PC-3 (cell line): ENCODE measurements around the gene R3HDM2. TPM values are rescaled to one million over a fixed set of nuclear protein-coding genes. Genes with fewer than 3 reads are reported as not detected.

Experiments used
- ATAC-seq: fragments of 200-7000 bp; cut with Tn5 transposase; 2 replicates; pipeline ENCODE4 v1.9.1; 2020; ENCODE audit warnings: mild to moderate bottlenecking, moderate library complexity
- BruUV-seq: library from RNA; stranded (reverse); fragments of 400-500 nt; replicated peaks from 2 replicates; lab custom pipeline; 2021; lab: Mats Ljungman, UMichigan
- CTCF ChIA-PET: fragments of 300-600 bp; sonication (Branson Sonifier 250); formaldehyde crosslinking; loops from one replicate; lab custom pipeline; 2022; ENCODE audit warnings: antibody characterized with exemption; lab: Charles Lee
- POLR2A ChIA-PET: fragments of 300-600 bp; sonication (Branson Sonifier 250); formaldehyde crosslinking; loops from one replicate; lab custom pipeline; 2022; ENCODE audit warnings: antibody characterized with exemption; ENCODE audit not compliant: unreplicated experiment; lab: Charles Lee
- DNase-seq: peaks from one replicate; pipeline ENCODE4 v3.0.0-alpha.2; 2015
- H2AFZ ChIP-seq: fragments of 300-600 bp; sonication (generic); 2 replicates; pipeline ENCODE4 v1.6.0; 2016; ENCODE audit warnings: antibody characterized with exemption, low read length
- H3F3A ChIP-seq: fragments of 300-600 bp; sonication (generic); one replicate; pipeline ENCODE4 v1.6.0; 2017; ENCODE audit warnings: antibody characterized with exemption, low read length, control low read depth, mild to moderate bottlenecking; ENCODE audit not compliant: unreplicated experiment
- H3K27ac ChIP-seq: fragments of 300-600 bp; sonication (generic); 2 replicates; pipeline ENCODE4 v1.5.1; 2016; ENCODE audit warnings: mild to moderate bottlenecking, low read length
- H3K27me3 ChIP-seq: fragments of 300-600 bp; sonication (generic); 2 replicates; pipeline ENCODE4 v1.6.1; 2016; ENCODE audit warnings: low read length, mixed read lengths
- H3K36me3 ChIP-seq: fragments of 300-600 bp; sonication (generic); 2 replicates; pipeline ENCODE4 v1.6.1; 2016; ENCODE audit warnings: low read depth, mixed run types, low read length, mixed read lengths
- H3K4me1 ChIP-seq: fragments of 300-600 bp; sonication (generic); 2 replicates; pipeline ENCODE4 v1.5.1; 2016; ENCODE audit warnings: low read length; ENCODE audit not compliant: insufficient read depth
- H3K4me2 ChIP-seq: fragments of 300-600 bp; sonication (generic); 2 replicates; pipeline ENCODE4 v1.6.0; 2016; ENCODE audit warnings: low read length
- H3K4me3 ChIP-seq: fragments of 300-600 bp; sonication (generic); 2 replicates; pipeline ENCODE4 v1.5.1; 2016; ENCODE audit warnings: mild to moderate bottlenecking, low read length, mixed read lengths
- H3K79me2 ChIP-seq: fragments of 300-600 bp; sonication (generic); 2 replicates; pipeline ENCODE4 v1.6.1; 2017; ENCODE audit warnings: low read length, mixed read lengths
- H3K9ac ChIP-seq: fragments of 300-600 bp; sonication (generic); 2 replicates; pipeline ENCODE4 v1.6.0; 2016; ENCODE audit warnings: mild to moderate bottlenecking, low read length
- H3K9me2 ChIP-seq: fragments of 300-600 bp; sonication (generic); replicated peaks from 2 replicates; pipeline ENCODE4 v1.6.1; 2016; ENCODE audit warnings: mixed run types, low read length, mixed read lengths
- H3K9me3 ChIP-seq: fragments of 300-600 bp; sonication (generic); 2 replicates; pipeline ENCODE4 v1.6.1; 2016; ENCODE audit warnings: low read length, mixed read lengths
- H4K20me1 ChIP-seq: fragments of 300-600 bp; sonication (generic); 2 replicates; pipeline ENCODE4 v1.6.1; 2016; ENCODE audit warnings: low read length, mixed read lengths
- CTCF ChIP-seq: fragments of 300-600 bp; sonication (generic); conservative IDR thresholded peaks from 2 replicates; pipeline ENCODE4 v1.5.1; 2017; ENCODE audit warnings: antibody characterized with exemption, low read depth, mild to moderate bottlenecking, low read length
- EZH2 ChIP-seq: fragments of 300-600 bp; sonication (generic); IDR thresholded peaks from one replicate; pipeline ENCODE4 v1.6.1; 2017; ENCODE audit warnings: antibody characterized with exemption, mild to moderate bottlenecking, low read length; ENCODE audit not compliant: unreplicated experiment
- EZH2phosphoT487 ChIP-seq: fragments of 300-600 bp; sonication (generic); IDR thresholded peaks from 2 replicates; pipeline ENCODE4 v1.6.1; 2018; ENCODE audit warnings: mild to moderate bottlenecking, antibody characterized with exemption, low read length, borderline replicate concordance
- intact Hi-C: fragments of 100-400 bp; cut with micrococcal nuclease; formaldehyde crosslinking; loops from 2 replicates; pipeline ENCODE4 v1.9.0; 2023
- total RNA-seq: library from RNA; depleted of rRNA; stranded (reverse); fragments of >200 nt; gene quantifications from 2 replicates; pipeline ENCODE4 v1.2.3, GENCODE V29; 2014

R3HDM2 gene
- total RNA-seq, 1 experiment from 2014 or later, result 14.0 TPM

- H3K27ac ChIP-seq, result no peak overlapping the region
- H3K27me3 ChIP-seq, result peaks cover 19% of the 10 kb centered on the region
- H3K4me1 ChIP-seq, result peaks cover 30% of the 10 kb centered on the region
- no peaks in the 10 kb centered on the region for H3K79me2 ChIP-seq
- no peak overlapping the region for H3K9ac ChIP-seq
- intact Hi-C loops, result loop anchor here (1.0 kb wide), 2 partner anchors 16 to 26 kb away; partner anchors contain the start of gene SHMT2
- no peak overlapping the region for H3K4me3 ChIP-seq
- no peaks in the 10 kb centered on the region for H3K36me3 ChIP-seq
- H3K9me2 ChIP-seq, result no peaks in the 10 kb centered on the region
- TF ChIP-seq CTCF (peak; percentile 81), EZH2phosphoT487 (no peak)
- ChIA-PET CTCF (interaction anchor here (0.6 to 2.5 kb wide), 8 partner anchors 17 to 240 kb away, joined by 3 to 24 read pairs (median 6); a partner anchor contains a TSS), POLR2A (no interaction called here)
- H3F3A ChIP-seq, result no peaks in the 10 kb centered on the region
- 0 out of 2 replicates have a peak overlapping the region, but pooled peaks have one; percentile 6 for H3K4me2 ChIP-seq
- H3K9me3 ChIP-seq, result no peaks in the 10 kb centered on the region
- ATAC-seq (peak; percentile 48), DNase-seq (peak; percentile 89)
- H4K20me1 ChIP-seq, result no peaks in the 10 kb centered on the region
- H2AFZ ChIP-seq, result 0 out of 2 replicates have a peak overlapping the region, but pooled peaks have one; percentile 11
- no TSS peak for BruUV-seq
Observed at GRCh38 chr12:57213058-57213715, 217.7 kb downstream of the R3HDM2 start.

GRCh38 chr12:57212701-57213057 lies 218.2 kb downstream of the R3HDM2 start:
- POLR2A ChIA-PET, result no interaction called here
- CTCF ChIA-PET, result interaction anchor here (0.6 to 2.5 kb wide), 5 partner anchors 18 to 240 kb away, joined by 3 to 24 read pairs (median 4); no protein-coding TSS in a partner anchor
- Histone ChIP-seq H3F3A (no peaks in the 10 kb centered on the region), H3K27ac (no peak overlapping the region), H3K9ac (no peak overlapping the region), H4K20me1 (no peaks in the 10 kb centered on the region), H3K4me1 (peaks cover 25% of the 10 kb centered on the region), H3K4me2 (no peak overlapping the region), H3K79me2 (no peaks in the 10 kb centered on the region), H3K4me3 (no peak overlapping the region), H2AFZ (no peak overlapping the region), H3K36me3 (no peaks in the 10 kb centered on the region), H3K27me3 (peaks cover 19% of the 10 kb centered on the region), H3K9me3 (no peaks in the 10 kb centered on the region), H3K9me2 (no peaks in the 10 kb centered on the region)
- no peak for ATAC-seq
- no TSS peak for BruUV-seq
- intact Hi-C loops, result loop anchor here (1.0 kb wide), 2 partner anchors 17 to 27 kb away; partner anchors contain the start of gene SHMT2
- TF ChIP-seq EZH2phosphoT487, result no peak
- no peak for DNase-seq

- H4K20me1 ChIP-seq, result no peaks in the 10 kb centered on the region
- POLR2A ChIA-PET, result no interaction called here
- intact Hi-C loops, result no loop called here
Observed at GRCh38 chr12:57211791-57212700, 218.8 kb downstream of the R3HDM2 start.

More at GRCh38 chr12:57211791-57212700, 218.8 kb downstream of the R3HDM2 start:
- no peaks in the 10 kb centered on the region for H3K36me3 ChIP-seq
- no peak overlapping the region for H3K27ac ChIP-seq
- H3K9me2 ChIP-seq, result no peaks in the 10 kb centered on the region
- CTCF ChIA-PET, result no interaction called here
- no peak overlapping the region for H2AFZ ChIP-seq
- H3K4me2 ChIP-seq, result no peak overlapping the region
- no peak overlapping the region for H3K9ac ChIP-seq
- H3K4me1 ChIP-seq, result peaks cover 19% of the 10 kb centered on the region
- no peak overlapping the region for H3K4me3 ChIP-seq
- H3F3A ChIP-seq, result no peaks in the 10 kb centered on the region
- no peaks in the 10 kb centered on the region for H3K9me3 ChIP-seq
- H3K27me3 ChIP-seq, result peaks cover 19% of the 10 kb centered on the region
- no peak for ATAC-seq
- TSS peak; percentile 35 for BruUV-seq
- H3K79me2 ChIP-seq, result no peaks in the 10 kb centered on the region
- TF ChIP-seq EZH2 (no peak), EZH2phosphoT487 (no peak), CTCF (no peak)
- no peak for DNase-seq
